SKM-1 (cell line): ENCODE results near the gene AUTS2.
"Not testable (repeated sequence)": the region's sequence is repeated elsewhere in the genome, so short reads cannot be mapped to it uniquely, and the experiment has no call there.

Experiments used
- DNase-seq: peaks from one replicate; lab custom pipeline; 2025; ENCODE audit not compliant: unreplicated experiment; lab: John Stamatoyannopoulos, UW

Gene AUTS2

GRCh38 chr7:70579397-70580097 lies 981.3 kb downstream of the AUTS2 start:
- DNase-seq, result no peak

- DNase-seq, result no peak
Measured at GRCh38 chr7:70580161-70580560, 981.9 kb downstream of the AUTS2 start.

GRCh38 chr7:70582927-70583895 lies 984.9 kb downstream of the AUTS2 start:
- DNase-seq, result no peak

- DNase-seq, result no peak
Measured at GRCh38 chr7:70583965-70584883, 985.9 kb downstream of the AUTS2 start.

- DNase-seq, result no peak
Measured at GRCh38 chr7:70585071-70585470, 986.8 kb downstream of the AUTS2 start.

- DNase-seq, result no peak
Measured at GRCh38 chr7:70586822-70587221, 988.5 kb downstream of the AUTS2 start.

- no peak for DNase-seq
Measured at GRCh38 chr7:70587739-70588138, 989.5 kb downstream of the AUTS2 start.

- no peak for DNase-seq
Measured at GRCh38 chr7:70588191-70588921, 990.1 kb downstream of the AUTS2 start.

- DNase-seq, result no peak
Measured at GRCh38 chr7:70589010-70589409, 990.7 kb downstream of the AUTS2 start.

GRCh38 chr7:70589590-70589989 lies 991.3 kb downstream of the AUTS2 start:
- no peak for DNase-seq

GRCh38 chr7:70590126-70590854 lies 992.0 kb downstream of the AUTS2 start:
- DNase-seq, result no peak

- no peak for DNase-seq
Measured at GRCh38 chr7:70591643-70592042, 993.4 kb downstream of the AUTS2 start.

GRCh38 chr7:70592171-70592570 lies 993.9 kb downstream of the AUTS2 start:
- DNase-seq, result no peak

- no peak for DNase-seq
Measured at GRCh38 chr7:70594170-70594569, 995.9 kb downstream of the AUTS2 start.

- DNase-seq, result not testable (repeated sequence)
Measured at GRCh38 chr7:70594885-70595284, 996.6 kb downstream of the AUTS2 start.

- DNase-seq, result no peak
Measured at GRCh38 chr7:70595370-70595754, 997.1 kb downstream of the AUTS2 start.

- DNase-seq, result no peak
Measured at GRCh38 chr7:70595755-70596597, 997.7 kb downstream of the AUTS2 start.

GRCh38 chr7:70596598-70596913 lies 998.3 kb downstream of the AUTS2 start:
- DNase-seq, result no peak

GRCh38 chr7:70597066-70597465 lies 998.8 kb downstream of the AUTS2 start:
- DNase-seq, result no peak
